Breast epithelium (tissue), 3 donors: ENCODE data around the gene RTBDN.

ENCODE experiments used
- POLR2A ChIP-seq: fragments of 450-650 bp; IDR thresholded peaks from one replicate; pipeline ENCODE4 v1.6.1; 2016; ENCODE audit warnings: antibody characterized with exemption, mild to moderate bottlenecking, moderate library complexity
- POLR2AphosphoS5 ChIP-seq, 3 donors: sonication (generic); formaldehyde crosslinking; IDR thresholded peaks; one replicate each; pipeline ENCODE4 v1.6.1; 2017; ENCODE audit warnings: antibody characterized with exemption in 3 of 3
- TF ChIP-seq, protein P1 (sequence below), 3 donors: fragments of 450-650 bp; IDR thresholded peaks; one replicate each; pipeline ENCODE4 v1.5.1; 2016 to 2017; ENCODE audit warnings: antibody characterized with exemption in 3 of 3, mild to moderate bottlenecking in 3 of 3, moderate library complexity in 3 of 3

DNA sequence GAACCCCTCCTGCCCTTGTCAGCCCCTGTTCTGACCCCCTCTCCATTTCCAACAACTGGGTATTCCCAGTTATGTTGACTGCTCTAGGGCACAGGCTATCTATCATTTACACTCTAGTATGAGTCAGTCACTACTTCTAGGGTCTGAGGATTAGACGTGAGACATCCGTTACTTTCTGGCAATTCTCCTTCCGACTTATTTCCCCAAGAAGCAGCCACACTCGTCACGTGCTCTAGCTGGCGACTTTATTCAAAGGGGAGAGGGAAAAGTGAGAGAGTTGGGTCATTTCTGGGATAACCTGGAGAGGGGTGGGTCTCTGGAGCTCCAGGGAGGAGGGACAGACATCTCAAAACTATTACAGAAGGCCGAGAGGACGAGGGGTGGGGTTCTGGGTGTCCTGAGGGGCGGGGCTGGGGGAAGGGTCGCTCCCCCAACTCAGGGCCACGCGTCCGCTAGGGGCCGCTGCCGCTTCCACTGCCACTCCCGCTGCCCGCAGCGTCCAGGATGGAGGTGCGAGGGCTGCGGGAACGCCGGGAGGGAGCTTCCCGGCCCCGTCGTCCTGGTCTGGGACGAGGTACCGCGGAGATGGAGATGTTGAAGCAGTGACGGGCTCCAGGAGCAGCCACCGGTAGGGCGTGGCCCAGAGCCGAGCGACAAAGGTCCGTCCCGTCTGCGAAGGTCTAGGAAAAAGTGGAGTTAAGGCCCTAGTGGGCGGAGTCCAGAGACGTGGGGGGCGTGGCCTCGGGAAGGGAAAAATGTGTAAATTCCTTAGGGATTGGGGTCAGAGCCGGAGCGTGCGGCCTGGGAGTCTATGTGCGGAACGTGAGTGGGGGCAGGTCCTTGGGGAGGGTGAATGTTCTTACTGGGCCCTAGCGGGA lies 8.9 kb downstream of the RTBDN start:
- TF ChIP-seq, protein P1, sequence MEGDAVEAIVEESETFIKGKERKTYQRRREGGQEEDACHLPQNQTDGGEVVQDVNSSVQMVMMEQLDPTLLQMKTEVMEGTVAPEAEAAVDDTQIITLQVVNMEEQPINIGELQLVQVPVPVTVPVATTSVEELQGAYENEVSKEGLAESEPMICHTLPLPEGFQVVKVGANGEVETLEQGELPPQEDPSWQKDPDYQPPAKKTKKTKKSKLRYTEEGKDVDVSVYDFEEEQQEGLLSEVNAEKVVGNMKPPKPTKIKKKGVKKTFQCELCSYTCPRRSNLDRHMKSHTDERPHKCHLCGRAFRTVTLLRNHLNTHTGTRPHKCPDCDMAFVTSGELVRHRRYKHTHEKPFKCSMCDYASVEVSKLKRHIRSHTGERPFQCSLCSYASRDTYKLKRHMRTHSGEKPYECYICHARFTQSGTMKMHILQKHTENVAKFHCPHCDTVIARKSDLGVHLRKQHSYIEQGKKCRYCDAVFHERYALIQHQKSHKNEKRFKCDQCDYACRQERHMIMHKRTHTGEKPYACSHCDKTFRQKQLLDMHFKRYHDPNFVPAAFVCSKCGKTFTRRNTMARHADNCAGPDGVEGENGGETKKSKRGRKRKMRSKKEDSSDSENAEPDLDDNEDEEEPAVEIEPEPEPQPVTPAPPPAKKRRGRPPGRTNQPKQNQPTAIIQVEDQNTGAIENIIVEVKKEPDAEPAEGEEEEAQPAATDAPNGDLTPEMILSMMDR (IDR thresholded peaks at IDR 0.05) = no peak
- TF ChIP-seq POLR2A = no peak
- no peak for TF ChIP-seq POLR2AphosphoS5 (IDR thresholded peaks at IDR 0.05)
